B cell (primary cell): ENCODE results near the gene MAP7D1. TPM values are rescaled to one million over a fixed set of nuclear protein-coding genes. Genes with fewer than 3 reads are reported as not detected.

Experiments used
- ATAC-seq: fragments of 200-7000 bp; cut with Tn5 transposase; one replicate; pipeline ENCODE4 v1.10.0; 2021; ENCODE audit warnings: low read depth, mild to moderate bottlenecking, moderate number of reproducible peaks, moderate library complexity
- CTCF ChIA-PET: fragments of 350-600 bp; sonication (Branson Sonifier 250); formaldehyde crosslinking; loops from one replicate; lab custom pipeline; 2021; ENCODE audit warnings: antibody characterized with exemption, inconsistent platforms; lab: Charles Lee
- POLR2A ChIA-PET: fragments of 350-600 bp; sonication (Branson Sonifier 250); formaldehyde crosslinking; loops from one replicate; lab custom pipeline; 2021; ENCODE audit warnings: antibody characterized with exemption; lab: Charles Lee
- DNase-seq: peaks from one replicate; pipeline ENCODE4 v3.0.0; 2013
- H2AFZ ChIP-seq: 2 replicates; pipeline ENCODE4 v1.6.1; 2012; ENCODE audit warnings: mild to moderate bottlenecking, low read depth, low read length; ENCODE audit not compliant: insufficient read depth, poor library complexity, severe bottlenecking
- H3K27ac ChIP-seq, 2 donors: 1 replicate in 1 of 2; 2 replicates in 1 of 2; pipeline ENCODE4 v1.5.1; 2012 to 2013; ENCODE audit warnings: low read length in 2 of 2, mild to moderate bottlenecking in 2 of 2, moderate library complexity in 1 of 2
- H3K27me3 ChIP-seq, 4 experiments: fragments of 200-600 bp in 1 of 4; sonication (generic) in 1 of 4; replicated peaks in 1 of 4; 1 replicate in 2 of 4; 2 replicates in 2 of 4; pipeline versions ENCODE4 v1.6.1 to v1.7.0; 2013 to 2016; ENCODE audit warnings: low read length in 3 of 4, mild to moderate bottlenecking in 2 of 4, mixed read lengths in 1 of 4, moderate library complexity in 1 of 4; ENCODE audit not compliant: insufficient read depth in 4 of 4, control insufficient read depth in 3 of 4; ENCODE audit errors: control extremely low read depth in 1 of 4
- H3K36me3 ChIP-seq, 2 experiments: replicated peaks in 1 of 2; 1 replicate in 1 of 2; 2 replicates in 1 of 2; pipeline versions ENCODE4 v1.6.1 to v1.7.1; 2013; ENCODE audit warnings: low read length in 1 of 2; ENCODE audit not compliant: insufficient read depth in 2 of 2, control insufficient read depth in 1 of 2; ENCODE audit errors: control extremely low read depth in 1 of 2, extremely low read depth in 1 of 2
- H3K4me1 ChIP-seq, 2 donors: fragments of 200-600 bp in 1 of 2; sonication (generic) in 1 of 2; 1 replicate in 1 of 2; 2 replicates in 1 of 2; pipeline versions ENCODE4 v1.5.1 to v1.6.1; 2013 to 2017; ENCODE audit warnings: low read length in 2 of 2; ENCODE audit not compliant: control insufficient read depth in 2 of 2, insufficient read depth in 2 of 2
- H3K4me2 ChIP-seq: replicated peaks from 2 replicates; pipeline ENCODE3; 2012; ENCODE audit warnings: mild to moderate bottlenecking, low read depth, low read length; ENCODE audit not compliant: poor library complexity, severe bottlenecking
- H3K4me3 ChIP-seq, 5 experiments: fragments of 200-600 bp in 1 of 5; sonication (generic) in 1 of 5; 1 replicate in 3 of 5; 2 replicates in 2 of 5; pipeline versions ENCODE4 v1.5.1 to v1.7.0; 2011 to 2016; ENCODE audit warnings: low read length in 4 of 5, mild to moderate bottlenecking in 4 of 5, low read depth in 2 of 5, control low read depth in 1 of 5, moderate library complexity in 1 of 5; ENCODE audit not compliant: insufficient read depth in 1 of 5; ENCODE audit errors: control extremely low read depth in 1 of 5, extremely low read depth in 1 of 5
- H3K79me2 ChIP-seq: fragments of 200-600 bp; sonication (generic); one replicate; pipeline ENCODE4 v1.6.0; 2016; ENCODE audit warnings: low read length; ENCODE audit not compliant: control insufficient read depth, insufficient read depth
- H3K9ac ChIP-seq: fragments of 200-600 bp; sonication (generic); 2 replicates; pipeline ENCODE4 v1.6.1; 2017; ENCODE audit warnings: mild to moderate bottlenecking, low read length, moderate library complexity
- H3K9me3 ChIP-seq, 3 donors: one replicate each; pipeline versions ENCODE4 v1.6.1 to v1.7.1; 2013; ENCODE audit warnings: low read length in 2 of 3; ENCODE audit not compliant: control insufficient read depth in 2 of 3, insufficient read depth in 1 of 3; ENCODE audit errors: control extremely low read depth in 1 of 3
- H4K20me1 ChIP-seq: 2 replicates; pipeline ENCODE4 v1.6.0; 2012; ENCODE audit warnings: mild to moderate bottlenecking, low read length; ENCODE audit not compliant: insufficient read depth, control insufficient read depth, poor library complexity, severe bottlenecking
- H3K27ac Mint-ChIP-seq: one replicate; pipeline ENCODE4 v1.8.0; 2021; ENCODE audit warnings: mixed read lengths
- H3K27me3 Mint-ChIP-seq: one replicate; pipeline ENCODE4 v1.8.0; 2021; ENCODE audit warnings: mixed read lengths
- H3K4me1 Mint-ChIP-seq: one replicate; pipeline ENCODE4 v1.8.0; 2021; ENCODE audit warnings: mixed read lengths
- H3K4me3 Mint-ChIP-seq: one replicate; pipeline ENCODE4 v1.8.0; 2021; ENCODE audit warnings: mixed read lengths
- H3K9me3 Mint-ChIP-seq: one replicate; pipeline ENCODE4 v1.8.0; 2022; ENCODE audit warnings: mixed read lengths; ENCODE audit not compliant: insufficient read depth
- CTCF ChIP-seq: fragments of 200-600 bp; IDR thresholded peaks from one replicate; pipeline ENCODE4 v1.8.0; 2022; ENCODE audit warnings: antibody characterized with exemption, mild to moderate bottlenecking
- EZH2 ChIP-seq: IDR thresholded peaks from 2 replicates; pipeline ENCODE4 v1.6.1; 2012; ENCODE audit warnings: borderline replicate concordance, low read depth, mild to moderate bottlenecking, moderate library complexity, low read length; ENCODE audit not compliant: insufficient read depth, poor library complexity, severe bottlenecking
- WGBS: methylation state at CpG from one replicate; pipeline ENCODE4 v1.1.5; 2013; ENCODE audit warnings: missing lambda C conversion rate; ENCODE audit not compliant: insufficient coverage; 5-methylcytosine and 5-hydroxymethylcytosine counted together
- intact Hi-C: fragments of 100-400 bp; cut with micrococcal nuclease; formaldehyde crosslinking; loops from one replicate; pipeline ENCODE4 v1.10.0; 2022
- polyA plus RNA-seq: library from polyadenylated mRNA; depleted of rRNA; stranded (reverse); fragments of >200 nt; gene quantifications from 2 replicates; pipeline ENCODE4 v1.2.3, GENCODE V29; 2012
- total RNA-seq, 2 donors: library from RNA; stranded (reverse); fragments of 120-200 nt in 1 of 2; gene quantifications; 1 replicate in 1 of 2; 2 replicates in 1 of 2; pipeline versions ENCODE4 v1.2.3 to v1.2.4, GENCODE V29; 2013 to 2022

MAP7D1 gene
- total and polyA plus RNA-seq, 2 donors (not counting 1 experiment from before 2014, with no cell fraction given), result 44.2 to 65.2 TPM

- Histone ChIP-seq H3K9me3 (no peaks in the 10 kb centered on the region), H3K27me3 (no peaks in the 10 kb centered on the region), H2AFZ (peak overlapping the region; percentile 82), H3K4me3 (peak overlapping the region in 3 of 5 experiments; percentile 20 to 76 (median 26)), H4K20me1 (no peaks in the 10 kb centered on the region), H3K79me2 (peaks cover 56% of the 10 kb centered on the region), H3K27ac (peak overlapping the region; percentile 77 to 94), H3K4me2 (peak overlapping the region; percentile 82), H3K9ac (peak overlapping the region; percentile 77), H3K4me1 (peaks cover 34 to 44% of the 10 kb centered on the region in 2 donors), H3K36me3 (peaks cover 4 to 7% of the 10 kb centered on the region in 2 experiments)
- WGBS, result 59% methylated on average over 6 of the region's 6 CpGs
- ATAC-seq (no peak), DNase-seq (no peak)
- CTCF ChIA-PET, result interaction anchor here (0.6 to 9.5 kb wide), 33 partner anchors 12 to 598 kb away, joined by 3 to 187 read pairs (median 6); partner anchors contain the start of genes ADPRS, AGO1, LSM10 and MRPS15
- Mint-ChIP-seq H3K4me1 (peaks cover 63% of the 10 kb centered on the region), H3K9me3 (no peaks in the 10 kb centered on the region), H3K27me3 (no peaks in the 10 kb centered on the region), H3K27ac (peak overlapping the region; percentile 98), H3K4me3 (peak overlapping the region; percentile 99)
- intact Hi-C loops, result loop anchor here (1.0 to 5.0 kb wide), 10 partner anchors 12 to 1542 kb away; partner anchors contain the start of genes ADPRS, CDCA8 and THRAP3
- TF ChIP-seq EZH2, result no peak
- TF ChIP-seq CTCF, result no peak
- POLR2A ChIA-PET, result interaction anchor here (0.6 to 2.7 kb wide), 11 partner anchors 12 to 314 kb away, joined by 3 to 27 read pairs (median 4); partner anchors contain the start of genes ADPRS, MRPS15 and THRAP3
Measured at GRCh38 chr1:36149973-36150295, 6.0 kb upstream of the MAP7D1 start.
